GM23338 (cell line): ENCODE measurements around the gene SGCD. TPM values are rescaled to one million over a fixed set of nuclear protein-coding genes. Genes with fewer than 3 reads are reported as not detected.

ENCODE experiments used
- ATAC-seq: fragments of 200-7000 bp; cut with Tn5 transposase; 3 replicates; pipeline ENCODE4 v1.9.1; 2020
- DNase-seq: peaks from one replicate; pipeline ENCODE4 v3.0.0-alpha.2; 2015; ENCODE audit warnings: low spot score
- H2AFZ ChIP-seq: fragments of 200-600 bp; sonication (generic); 2 replicates; pipeline ENCODE4 v1.8.0; 2016; ENCODE audit warnings: antibody characterized with exemption, mild to moderate bottlenecking, moderate library complexity
- H3F3A ChIP-seq: fragments of 200-600 bp; sonication (generic); replicated peaks from 2 replicates; pipeline ENCODE4 v1.8.0; 2017; ENCODE audit warnings: antibody characterized with exemption, mixed run types, low read depth
- H3K27ac ChIP-seq: fragments of 200-600 bp; sonication (generic); 2 replicates; pipeline ENCODE4 v1.6.1; 2016; ENCODE audit warnings: low read depth
- H3K27me3 ChIP-seq: fragments of 200-600 bp; sonication (generic); 2 replicates; pipeline ENCODE4 v1.8.0; 2016; ENCODE audit warnings: mild to moderate bottlenecking, mixed run types, moderate library complexity; ENCODE audit not compliant: insufficient read depth
- H3K36me3 ChIP-seq: fragments of 200-600 bp; sonication (generic); 2 replicates; pipeline ENCODE4 v1.8.0; 2016; ENCODE audit warnings: mild to moderate bottlenecking; ENCODE audit not compliant: insufficient read depth
- H3K4me1 ChIP-seq: fragments of 200-600 bp; sonication (generic); 2 replicates; pipeline ENCODE4 v1.8.0; 2016; ENCODE audit warnings: mild to moderate bottlenecking, moderate library complexity; ENCODE audit not compliant: insufficient read depth
- H3K4me2 ChIP-seq: fragments of 200-600 bp; sonication (generic); 2 replicates; pipeline ENCODE4 v1.7.1; 2017; ENCODE audit warnings: mixed run types
- H3K4me3 ChIP-seq: fragments of 200-600 bp; sonication (generic); 2 replicates; pipeline ENCODE4 v1.6.1; 2016; ENCODE audit warnings: mixed run types
- H3K79me2 ChIP-seq: fragments of 200-600 bp; sonication (generic); replicated peaks from 2 replicates; pipeline ENCODE4 v1.8.0; 2017; ENCODE audit warnings: mild to moderate bottlenecking; ENCODE audit not compliant: insufficient read depth
- H3K9me2 ChIP-seq: fragments of 200-600 bp; sonication (generic); 2 replicates; pipeline ENCODE4 v1.8.0; 2017; ENCODE audit not compliant: insufficient read depth
- H4K20me1 ChIP-seq: fragments of 200-600 bp; sonication (generic); replicated peaks from 2 replicates; pipeline ENCODE4 v1.8.0; 2017; ENCODE audit warnings: mild to moderate bottlenecking; ENCODE audit not compliant: insufficient read depth
- H3K27ac Mint-ChIP-seq: 2 replicates; pipeline ENCODE4 v1.8.0; 2020; ENCODE audit warnings: inconsistent platforms, mild to moderate bottlenecking, moderate library complexity, mixed read lengths
- H3K27me3 Mint-ChIP-seq: 3 replicates; pipeline ENCODE4 v1.8.0; 2022; ENCODE audit warnings: low read depth, mild to moderate bottlenecking, moderate library complexity, mixed read lengths, inconsistent platforms; ENCODE audit not compliant: insufficient read depth, poor library complexity
- H3K36me3 Mint-ChIP-seq: 3 replicates; pipeline ENCODE4 v1.8.0; 2021; ENCODE audit warnings: low read depth, mild to moderate bottlenecking, inconsistent platforms, moderate library complexity, mixed read lengths
- H3K4me1 Mint-ChIP-seq: 3 replicates; pipeline ENCODE4 v1.8.0; 2020; ENCODE audit warnings: mild to moderate bottlenecking, inconsistent platforms, mixed read lengths
- H3K4me3 Mint-ChIP-seq: 3 replicates; pipeline ENCODE4 v1.8.0; 2021; ENCODE audit warnings: moderate library complexity, mild to moderate bottlenecking, inconsistent platforms, mixed read lengths
- H3K9me3 Mint-ChIP-seq: 3 replicates; pipeline ENCODE4 v1.8.0; 2020; ENCODE audit warnings: moderate library complexity, mild to moderate bottlenecking, inconsistent platforms, mixed read lengths
- CREB1 ChIP-seq: fragments of 250-450 bp; sonication (Bioruptor Pico); IDR thresholded peaks from 2 replicates; pipeline ENCODE4 v1.5.0; 2020; ENCODE audit warnings: low read depth, mild to moderate bottlenecking, moderate library complexity
- ETS1 ChIP-seq: IDR thresholded peaks from 2 replicates; pipeline ENCODE4 v1.6.1; 2016; ENCODE audit warnings: antibody characterized with exemption
- EZH2 ChIP-seq: fragments of 200-600 bp; sonication (generic); IDR thresholded peaks from one replicate; pipeline ENCODE4 v1.8.0; 2017; ENCODE audit warnings: antibody characterized with exemption, mild to moderate bottlenecking, low read depth; ENCODE audit not compliant: unreplicated experiment
- EZH2phosphoT487 ChIP-seq: fragments of 200-600 bp; sonication (generic); IDR thresholded peaks from one replicate; pipeline ENCODE4 v1.8.1; 2018; ENCODE audit warnings: antibody characterized with exemption; ENCODE audit not compliant: unreplicated experiment
- JUNB ChIP-seq: IDR thresholded peaks from one replicate; pipeline ENCODE4 v1.6.1; 2016; ENCODE audit warnings: antibody characterized with exemption; ENCODE audit not compliant: unreplicated experiment
- NANOG ChIP-seq: IDR thresholded peaks from 2 replicates; pipeline ENCODE4 v1.6.1; 2016; ENCODE audit warnings: antibody characterized with exemption, borderline replicate concordance
- POLR2AphosphoS5 ChIP-seq: IDR thresholded peaks from 2 replicates; pipeline ENCODE4 v1.6.1; 2016; ENCODE audit warnings: antibody characterized with exemption, low read depth
- ZNF114 ChIP-seq: fragments of 250-450 bp; sonication (Bioruptor Pico); IDR thresholded peaks from 2 replicates; pipeline ENCODE4 v1.5.0; 2020; ENCODE audit warnings: mild to moderate bottlenecking, moderate library complexity
- ZNF331 ChIP-seq: fragments of 250-450 bp; sonication (Bioruptor Pico); IDR thresholded peaks from 2 replicates; pipeline ENCODE4 v1.5.0; 2020; ENCODE audit warnings: low read depth, mild to moderate bottlenecking, moderate library complexity
- polyA plus RNA-seq: library from polyadenylated mRNA; unstranded; fragments of >200 nt; fragmentation: Nextera tagmentation; extraction: Ambion mirVana; gene quantifications from 2 replicates; pipeline ENCODE4 v1.2.1, GENCODE V29; 2016
- total RNA-seq: library from RNA; depleted of rRNA; stranded (reverse); fragments of >200 nt; shearing (Covaris generic); gene quantifications from 2 replicates; pipeline ENCODE4 v1.2.3, GENCODE V29; 2014
- TF ChIP-seq, protein P1 (sequence below), 2 experiments: fragments of 200-600 bp in 1 of 2; sonication (generic) in 1 of 2; conservative IDR thresholded peaks; 2 replicates each; pipeline versions ENCODE4 v1.5.1 to v1.6.1; 2016 to 2017; ENCODE audit warnings: antibody characterized with exemption in 2 of 2, low read depth in 2 of 2, mild to moderate bottlenecking in 2 of 2, moderate library complexity in 1 of 2
- TF ChIP-seq, protein P2 (sequence below): IDR thresholded peaks from one replicate; pipeline ENCODE4 v1.6.1; 2018; ENCODE audit warnings: antibody characterized with exemption; ENCODE audit not compliant: unreplicated experiment

The SGCD gene
- total and polyA plus RNA-seq, 2 experiments from 2014 or later = 0.03 to 0.05 TPM

- H4K20me1 ChIP-seq = no peaks in the 10 kb centered on the region
- H2AFZ ChIP-seq = peak overlapping the region; percentile 16; the same call in 1 of the 2 replicates
- TF ChIP-seq CREB1 (CRISPR knock-in tag) = no peak
- no peak for TF ChIP-seq EZH2phosphoT487
- TF ChIP-seq JUNB = no peak
- TF ChIP-seq ZNF331 (CRISPR knock-in tag) = no peak
- no peak for TF ChIP-seq ETS1
- no peak for TF ChIP-seq ZNF114
- no peak for TF ChIP-seq NANOG
- TF ChIP-seq EZH2 = no peak
- TF ChIP-seq, protein P1, sequence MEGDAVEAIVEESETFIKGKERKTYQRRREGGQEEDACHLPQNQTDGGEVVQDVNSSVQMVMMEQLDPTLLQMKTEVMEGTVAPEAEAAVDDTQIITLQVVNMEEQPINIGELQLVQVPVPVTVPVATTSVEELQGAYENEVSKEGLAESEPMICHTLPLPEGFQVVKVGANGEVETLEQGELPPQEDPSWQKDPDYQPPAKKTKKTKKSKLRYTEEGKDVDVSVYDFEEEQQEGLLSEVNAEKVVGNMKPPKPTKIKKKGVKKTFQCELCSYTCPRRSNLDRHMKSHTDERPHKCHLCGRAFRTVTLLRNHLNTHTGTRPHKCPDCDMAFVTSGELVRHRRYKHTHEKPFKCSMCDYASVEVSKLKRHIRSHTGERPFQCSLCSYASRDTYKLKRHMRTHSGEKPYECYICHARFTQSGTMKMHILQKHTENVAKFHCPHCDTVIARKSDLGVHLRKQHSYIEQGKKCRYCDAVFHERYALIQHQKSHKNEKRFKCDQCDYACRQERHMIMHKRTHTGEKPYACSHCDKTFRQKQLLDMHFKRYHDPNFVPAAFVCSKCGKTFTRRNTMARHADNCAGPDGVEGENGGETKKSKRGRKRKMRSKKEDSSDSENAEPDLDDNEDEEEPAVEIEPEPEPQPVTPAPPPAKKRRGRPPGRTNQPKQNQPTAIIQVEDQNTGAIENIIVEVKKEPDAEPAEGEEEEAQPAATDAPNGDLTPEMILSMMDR (conservative IDR thresholded peaks at IDR 0.05; ENCODE audit: low read depth in 2 of 2) = no peak
- no peak for TF ChIP-seq POLR2AphosphoS5
- H3K27ac ChIP-seq = no peak overlapping the region
- H3K4me3 ChIP-seq = no peak overlapping the region
- H3K27me3 ChIP-seq = no peaks in the 10 kb centered on the region
- ATAC-seq (no peak), DNase-seq (no peak)
- H3K9me2 ChIP-seq = peaks cover 12% of the 10 kb centered on the region
- Mint-ChIP-seq H3K9me3 (no peaks in the 10 kb centered on the region; the same call in 1 of the 3 replicates), H3K36me3 (no peaks in the 10 kb centered on the region), H3K27me3 (peaks cover 3% of the 10 kb centered on the region), H3K4me3 (no peak overlapping the region), H3K27ac (no peak overlapping the region), H3K4me1 (peaks cover 3% of the 10 kb centered on the region)
- H3K4me1 ChIP-seq = no peaks in the 10 kb centered on the region
- H3K79me2 ChIP-seq = no peaks in the 10 kb centered on the region
- no peak overlapping the region for H3K4me2 ChIP-seq
- H3K36me3 ChIP-seq = no peaks in the 10 kb centered on the region
- H3F3A ChIP-seq = no peaks in the 10 kb centered on the region
These were observed 1.2 kb downstream of the SGCD start for GRCh38 chr5:156328161-156328560.

DNA sequence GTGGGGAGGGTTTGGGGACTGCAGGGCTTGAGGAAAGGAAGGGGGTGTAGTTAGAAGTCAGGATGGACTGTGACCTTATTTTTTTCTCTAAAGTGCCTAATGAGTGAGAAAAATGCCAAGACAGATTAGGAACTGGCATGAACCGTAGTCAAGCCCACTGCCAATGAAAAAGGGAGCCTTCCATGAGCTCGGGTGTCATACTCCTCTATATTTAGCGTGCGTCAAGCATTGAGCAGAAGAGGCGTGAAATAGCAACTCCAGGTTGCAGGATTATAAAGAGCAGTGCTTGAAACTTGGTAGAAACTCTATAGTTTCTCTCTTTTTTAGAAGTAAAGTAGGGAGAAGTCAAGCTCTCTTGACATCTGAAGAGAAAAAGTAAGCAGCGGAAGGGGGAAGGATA, 1.8 kb downstream of the SGCD start:
- no peaks in the 10 kb centered on the region for H3K36me3 Mint-ChIP-seq

More for the DNA sequence above, 1.8 kb downstream of the SGCD start:
- no peaks in the 10 kb centered on the region; the same call in 1 of the 3 replicates for H3K9me3 Mint-ChIP-seq
- no peak for TF ChIP-seq ZNF331 (CRISPR knock-in tag)
- no peak for TF ChIP-seq POLR2AphosphoS5
- TF ChIP-seq ETS1 = no peak
- TF ChIP-seq, protein P2, sequence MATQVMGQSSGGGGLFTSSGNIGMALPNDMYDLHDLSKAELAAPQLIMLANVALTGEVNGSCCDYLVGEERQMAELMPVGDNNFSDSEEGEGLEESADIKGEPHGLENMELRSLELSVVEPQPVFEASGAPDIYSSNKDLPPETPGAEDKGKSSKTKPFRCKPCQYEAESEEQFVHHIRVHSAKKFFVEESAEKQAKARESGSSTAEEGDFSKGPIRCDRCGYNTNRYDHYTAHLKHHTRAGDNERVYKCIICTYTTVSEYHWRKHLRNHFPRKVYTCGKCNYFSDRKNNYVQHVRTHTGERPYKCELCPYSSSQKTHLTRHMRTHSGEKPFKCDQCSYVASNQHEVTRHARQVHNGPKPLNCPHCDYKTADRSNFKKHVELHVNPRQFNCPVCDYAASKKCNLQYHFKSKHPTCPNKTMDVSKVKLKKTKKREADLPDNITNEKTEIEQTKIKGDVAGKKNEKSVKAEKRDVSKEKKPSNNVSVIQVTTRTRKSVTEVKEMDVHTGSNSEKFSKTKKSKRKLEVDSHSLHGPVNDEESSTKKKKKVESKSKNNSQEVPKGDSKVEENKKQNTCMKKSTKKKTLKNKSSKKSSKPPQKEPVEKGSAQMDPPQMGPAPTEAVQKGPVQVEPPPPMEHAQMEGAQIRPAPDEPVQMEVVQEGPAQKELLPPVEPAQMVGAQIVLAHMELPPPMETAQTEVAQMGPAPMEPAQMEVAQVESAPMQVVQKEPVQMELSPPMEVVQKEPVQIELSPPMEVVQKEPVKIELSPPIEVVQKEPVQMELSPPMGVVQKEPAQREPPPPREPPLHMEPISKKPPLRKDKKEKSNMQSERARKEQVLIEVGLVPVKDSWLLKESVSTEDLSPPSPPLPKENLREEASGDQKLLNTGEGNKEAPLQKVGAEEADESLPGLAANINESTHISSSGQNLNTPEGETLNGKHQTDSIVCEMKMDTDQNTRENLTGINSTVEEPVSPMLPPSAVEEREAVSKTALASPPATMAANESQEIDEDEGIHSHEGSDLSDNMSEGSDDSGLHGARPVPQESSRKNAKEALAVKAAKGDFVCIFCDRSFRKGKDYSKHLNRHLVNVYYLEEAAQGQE = no peak
- no peak for TF ChIP-seq JUNB
- TF ChIP-seq, protein P1 (conservative IDR thresholded peaks at IDR 0.05; ENCODE audit: low read depth in 2 of 2) = no peak
- no peak for TF ChIP-seq EZH2phosphoT487
- no peak for TF ChIP-seq NANOG
- no peak for TF ChIP-seq ZNF114
- no peak for TF ChIP-seq EZH2
- TF ChIP-seq CREB1 (CRISPR knock-in tag) = no peak
- Histone ChIP-seq H3K4me3 (no peak overlapping the region), H3K9me2 (peaks cover 12% of the 10 kb centered on the region), H3K79me2 (no peaks in the 10 kb centered on the region), H2AFZ (no peak overlapping the region), H3K4me1 (no peaks in the 10 kb centered on the region), H3K27ac (no peak overlapping the region), H4K20me1 (no peaks in the 10 kb centered on the region), H3K27me3 (no peaks in the 10 kb centered on the region), H3K4me2 (no peak overlapping the region), H3F3A (no peaks in the 10 kb centered on the region), H3K36me3 (no peaks in the 10 kb centered on the region)
- DNase-seq = no peak
- H3K27ac Mint-ChIP-seq = no peak overlapping the region
- no peak overlapping the region for H3K4me3 Mint-ChIP-seq
- no peak for ATAC-seq
- H3K27me3 Mint-ChIP-seq = peaks cover 3% of the 10 kb centered on the region
- H3K4me1 Mint-ChIP-seq = peaks cover 3% of the 10 kb centered on the region
